Measurements from ENCODE around the gene PTPN6. TPM values are rescaled to one million over a fixed set of nuclear protein-coding genes. Genes with fewer than 3 reads are reported as not detected.

The PTPN6 gene
- total and polyA plus RNA-seq, 4 donors, result 5.7 to 9.3 (median 8.2) TPM

DNA sequence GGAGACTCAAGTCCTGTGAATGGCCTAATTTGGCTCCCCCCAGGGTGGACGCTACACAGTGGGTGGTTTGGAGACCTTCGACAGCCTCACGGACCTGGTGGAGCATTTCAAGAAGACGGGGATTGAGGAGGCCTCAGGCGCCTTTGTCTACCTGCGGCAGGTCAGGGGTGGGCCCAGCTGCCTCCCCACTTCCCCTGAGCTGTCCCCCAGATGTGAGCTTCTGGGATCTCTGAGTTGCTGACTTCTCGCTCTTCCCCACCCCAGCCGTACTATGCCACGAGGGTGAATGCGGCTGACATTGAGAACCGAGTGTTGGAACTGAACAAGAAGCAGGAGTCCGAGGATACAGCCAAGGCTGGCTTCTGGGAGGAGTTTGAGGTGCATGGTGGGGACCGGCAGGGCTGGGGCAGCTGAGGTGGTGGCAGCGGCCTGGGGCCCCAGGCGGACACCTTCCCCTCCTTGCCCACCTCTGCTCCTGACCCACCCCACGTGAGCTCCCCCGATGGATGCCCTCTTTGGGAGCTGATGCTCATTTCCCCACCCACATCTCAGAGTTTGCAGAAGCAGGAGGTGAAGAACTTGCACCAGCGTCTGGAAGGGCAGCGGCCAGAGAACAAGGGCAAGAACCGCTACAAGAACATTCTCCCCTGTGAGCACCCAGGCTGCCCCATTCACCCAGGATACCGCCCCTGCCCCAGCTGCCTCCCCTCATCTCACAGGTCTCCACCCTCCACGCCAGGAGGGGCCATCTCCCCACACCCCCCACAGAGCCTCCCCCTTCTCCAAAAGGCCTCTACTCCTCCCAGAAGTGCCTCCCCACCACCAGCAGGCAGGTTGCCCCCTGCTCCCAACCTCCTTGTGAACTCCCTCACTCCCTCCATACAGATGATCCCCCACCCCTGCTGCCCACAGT, 4.2 kb downstream of the PTPN6 start:
- Histone ChIP-seq H3K9me3 (ENCODE audit: control insufficient read depth, insufficient read depth, low read length) (no peaks in the 10 kb centered on the region), H3K4me1 (ENCODE audit: control insufficient read depth, insufficient read depth, low read length) (peaks cover 37% of the 10 kb centered on the region), H3K36me3 (ENCODE audit: control insufficient read depth, insufficient read depth, low read length) (peaks cover 16% of the 10 kb centered on the region), H3K27me3 (ENCODE audit: control insufficient read depth, insufficient read depth, low read length) (no peaks in the 10 kb centered on the region), H3K27ac (ENCODE audit: low read depth, low read length) (no peak overlapping the region), H3K4me3 (ENCODE audit: low read depth, low read length) (no peak overlapping the region)
- 85% methylated on average over 20 of the region's 22 CpGs for WGBS (ENCODE audit: insufficient coverage)
- DNase-seq (ENCODE audit: low read depth in 4 of 6, low spot score in 6 of 6), result no peak

DNA sequence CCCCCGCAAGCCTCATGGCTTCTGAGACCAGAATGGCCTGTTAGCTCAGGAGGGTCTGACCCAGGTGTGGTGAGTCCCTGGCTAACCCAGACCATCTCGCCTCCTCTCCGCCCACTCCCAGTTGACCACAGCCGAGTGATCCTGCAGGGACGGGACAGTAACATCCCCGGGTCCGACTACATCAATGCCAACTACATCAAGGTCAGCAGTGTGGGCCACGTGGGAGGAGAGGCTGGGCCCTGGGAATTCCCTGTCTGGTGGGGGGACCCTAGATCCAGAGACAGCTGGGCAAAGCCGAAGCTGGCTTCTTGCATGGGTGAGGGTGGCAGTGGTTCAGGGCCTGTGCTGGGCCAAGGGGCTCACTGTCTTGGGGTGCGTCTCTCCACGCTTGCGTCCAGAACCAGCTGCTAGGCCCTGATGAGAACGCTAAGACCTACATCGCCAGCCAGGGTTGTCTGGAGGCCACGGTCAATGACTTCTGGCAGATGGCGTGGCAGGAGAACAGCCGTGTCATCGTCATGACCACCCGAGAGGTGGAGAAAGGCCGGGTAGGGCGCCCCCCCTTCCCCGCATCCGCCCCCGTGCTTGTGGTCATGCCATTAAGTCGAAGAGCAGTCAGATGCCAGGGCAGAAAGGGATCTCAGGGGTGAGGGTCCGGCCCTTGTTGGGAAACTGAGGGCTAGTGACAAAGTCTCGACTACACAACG, 5.0 kb downstream of the PTPN6 start:
- H3K9me3 ChIP-seq (ENCODE audit: control insufficient read depth, insufficient read depth, low read length), result no peaks in the 10 kb centered on the region
- H3K27ac ChIP-seq (ENCODE audit: low read depth, low read length), result no peak overlapping the region
- DNase-seq (ENCODE audit: low read depth in 4 of 6, low spot score in 6 of 6), result no peak
- no peaks in the 10 kb centered on the region for H3K27me3 ChIP-seq (ENCODE audit: control insufficient read depth, insufficient read depth, low read length)
- no peak overlapping the region for H3K4me3 ChIP-seq (ENCODE audit: low read depth, low read length)
- peaks cover 45% of the 10 kb centered on the region for H3K4me1 ChIP-seq (ENCODE audit: control insufficient read depth, insufficient read depth, low read length)
- WGBS (ENCODE audit: insufficient coverage), result 81% methylated on average over 24 of the region's 28 CpGs
- peaks cover 16% of the 10 kb centered on the region for H3K36me3 ChIP-seq (ENCODE audit: control insufficient read depth, insufficient read depth, low read length)

DNA sequence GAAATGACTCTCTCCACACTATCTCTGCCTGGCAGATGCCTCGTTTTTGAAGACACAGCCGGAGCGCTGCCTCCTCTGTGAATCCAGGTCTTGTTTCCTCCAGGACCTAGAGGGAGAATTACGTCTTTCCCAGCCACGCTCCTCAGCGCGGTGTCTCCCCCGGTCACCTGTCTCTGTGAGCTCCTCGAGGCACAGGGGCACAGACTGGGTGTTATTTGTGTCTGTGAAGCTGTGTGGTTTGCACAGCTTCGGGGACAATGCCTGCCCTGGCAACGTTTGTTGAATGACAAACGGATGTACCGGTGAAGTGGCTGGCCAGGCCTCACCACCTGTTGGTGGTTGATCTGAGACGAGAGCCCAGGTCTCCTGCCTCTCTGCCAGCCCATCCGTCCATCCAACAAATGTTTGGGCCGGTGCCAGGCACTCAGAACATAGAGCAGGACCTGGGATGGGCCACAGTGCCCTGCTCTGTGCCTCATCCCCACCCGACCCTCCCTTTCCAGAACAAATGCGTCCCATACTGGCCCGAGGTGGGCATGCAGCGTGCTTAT, 6.1 kb downstream of the PTPN6 start:
- Histone ChIP-seq H3K4me3 (ENCODE audit: low read depth, low read length) (no peak overlapping the region), H3K9me3 (ENCODE audit: control insufficient read depth, insufficient read depth, low read length) (no peaks in the 10 kb centered on the region), H3K4me1 (ENCODE audit: control insufficient read depth, insufficient read depth, low read length) (peaks cover 55% of the 10 kb centered on the region), H3K27ac (ENCODE audit: low read depth, low read length) (no peak overlapping the region), H3K27me3 (ENCODE audit: control insufficient read depth, insufficient read depth, low read length) (no peaks in the 10 kb centered on the region), H3K36me3 (ENCODE audit: control insufficient read depth, insufficient read depth, low read length) (peaks cover 13% of the 10 kb centered on the region)
- WGBS (ENCODE audit: insufficient coverage), result 88% methylated on average over 20 of the region's 20 CpGs
- no peak for DNase-seq (ENCODE audit: low read depth in 4 of 6, low spot score in 6 of 6)

DNA sequence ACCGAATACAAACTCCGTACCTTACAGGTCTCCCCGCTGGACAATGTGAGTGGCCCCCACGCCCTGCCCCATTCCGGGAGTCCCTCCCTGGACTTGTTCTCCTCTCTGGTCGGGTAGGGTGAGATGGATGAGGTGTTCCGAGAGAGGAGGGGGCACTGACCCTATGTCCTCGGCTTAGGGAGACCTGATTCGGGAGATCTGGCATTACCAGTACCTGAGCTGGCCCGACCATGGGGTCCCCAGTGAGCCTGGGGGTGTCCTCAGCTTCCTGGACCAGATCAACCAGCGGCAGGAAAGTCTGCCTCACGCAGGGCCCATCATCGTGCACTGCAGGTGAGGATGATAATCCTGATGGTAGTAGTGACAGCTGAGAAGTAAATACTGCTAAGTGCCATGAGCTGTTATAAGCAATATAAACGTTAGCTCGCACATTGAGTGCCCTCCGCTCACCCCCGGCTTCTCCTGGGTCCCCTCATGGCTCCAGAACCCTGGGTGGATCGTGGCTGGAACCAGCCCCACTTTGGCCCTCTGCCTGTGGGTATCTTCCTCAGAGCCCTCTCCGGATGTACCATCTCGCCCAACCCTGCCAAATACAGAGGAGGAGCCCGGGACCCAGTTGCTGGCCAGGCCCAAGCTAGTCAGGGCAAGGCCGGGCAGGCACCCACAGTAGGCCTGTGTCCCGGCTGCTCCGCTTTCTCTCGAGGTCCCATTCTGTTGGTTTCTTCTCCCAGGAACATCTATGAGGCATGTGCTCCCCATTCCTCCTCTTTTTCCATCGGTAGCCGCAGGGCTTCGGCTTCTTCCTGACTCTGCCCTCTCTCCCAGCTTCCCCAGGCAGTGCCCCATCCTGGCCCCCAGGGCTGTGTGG, 6.8 kb downstream of the PTPN6 start:
- no peak overlapping the region for H3K4me3 ChIP-seq (ENCODE audit: low read depth, low read length)
- H3K36me3 ChIP-seq (ENCODE audit: control insufficient read depth, insufficient read depth, low read length), result peaks cover 12% of the 10 kb centered on the region
- no peaks in the 10 kb centered on the region for H3K27me3 ChIP-seq (ENCODE audit: control insufficient read depth, insufficient read depth, low read length)
- H3K4me1 ChIP-seq (ENCODE audit: control insufficient read depth, insufficient read depth, low read length), result peaks cover 55% of the 10 kb centered on the region
- no peak overlapping the region for H3K27ac ChIP-seq (ENCODE audit: low read depth, low read length)
- WGBS (ENCODE audit: insufficient coverage), result 84% methylated on average over 23 of the region's 28 CpGs
- no peak for DNase-seq (ENCODE audit: low read depth in 4 of 6, low spot score in 6 of 6)
- no peaks in the 10 kb centered on the region for H3K9me3 ChIP-seq (ENCODE audit: control insufficient read depth, insufficient read depth, low read length)

DNA sequence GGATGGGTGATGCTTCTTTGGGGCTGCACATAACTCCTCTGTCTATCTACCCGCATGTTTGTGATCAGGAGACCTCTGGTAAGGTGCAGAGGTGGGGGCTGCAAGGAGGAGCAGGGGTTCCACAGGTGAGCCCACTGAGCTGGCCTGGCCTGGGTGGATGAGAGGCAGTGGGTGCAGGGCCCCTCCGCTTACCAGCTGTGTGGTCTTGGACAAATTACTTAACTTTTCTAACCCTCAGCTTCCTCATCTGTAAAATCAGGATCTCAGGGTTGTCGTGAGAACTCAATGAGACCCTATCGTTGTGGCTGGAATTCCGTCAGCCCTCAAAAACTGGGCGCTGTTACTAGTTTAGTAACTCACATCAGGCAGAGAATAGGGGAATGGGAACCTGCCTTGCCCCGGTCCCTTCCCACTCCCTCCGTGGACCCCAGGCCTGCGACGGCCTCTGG, 7.5 kb downstream of the PTPN6 start:
- 80% methylated on average over 9 of the region's 10 CpGs for WGBS (ENCODE audit: insufficient coverage)
- no peak for DNase-seq (ENCODE audit: low read depth in 4 of 6, low spot score in 6 of 6)
- Histone ChIP-seq H3K4me1 (ENCODE audit: control insufficient read depth, insufficient read depth, low read length) (peaks cover 49% of the 10 kb centered on the region), H3K27ac (ENCODE audit: low read depth, low read length) (no peak overlapping the region), H3K4me3 (ENCODE audit: low read depth, low read length) (no peak overlapping the region), H3K9me3 (ENCODE audit: control insufficient read depth, insufficient read depth, low read length) (no peaks in the 10 kb centered on the region), H3K27me3 (ENCODE audit: control insufficient read depth, insufficient read depth, low read length) (no peaks in the 10 kb centered on the region), H3K36me3 (ENCODE audit: control insufficient read depth, insufficient read depth, low read length) (peaks cover 15% of the 10 kb centered on the region)

DNA sequence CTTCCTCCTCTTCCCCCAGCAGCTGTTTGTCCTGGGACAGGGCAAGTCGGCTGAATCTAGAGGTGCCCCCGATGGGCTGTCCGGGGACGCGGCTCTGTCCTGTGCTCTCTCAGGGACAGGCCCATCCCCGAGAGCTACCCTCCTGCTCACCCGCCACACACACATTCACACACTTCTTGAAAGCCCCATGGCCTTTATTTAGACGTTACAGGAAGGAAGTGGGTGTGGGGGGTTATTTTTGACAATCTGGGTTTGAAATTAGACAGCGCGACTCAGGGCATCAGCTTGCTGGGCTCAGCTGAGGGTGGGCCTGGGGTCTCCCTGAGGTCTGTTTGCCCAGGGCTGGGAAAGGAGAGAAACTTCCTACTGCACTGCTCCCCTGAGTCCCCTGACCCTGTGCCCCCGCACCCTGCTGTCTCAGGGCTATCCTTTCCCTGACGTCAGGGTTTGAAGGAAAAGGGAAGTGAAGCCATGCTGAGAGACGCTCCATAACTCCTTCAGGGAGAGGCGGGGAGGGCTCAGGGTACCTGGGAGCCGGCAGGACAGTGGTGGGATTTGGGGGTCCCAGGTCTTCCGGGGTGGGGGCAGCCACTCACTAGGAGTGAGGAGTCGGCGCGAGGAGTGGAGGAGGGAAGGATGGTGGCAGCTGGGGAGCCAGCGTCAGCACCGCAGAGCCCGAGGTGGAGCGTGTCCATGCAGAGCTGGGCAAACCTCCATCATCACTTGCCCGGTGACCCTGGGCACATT, 8.1 kb downstream of the PTPN6 start:
- WGBS (ENCODE audit: insufficient coverage), result 74% methylated on average over 17 of the region's 24 CpGs
- H3K4me1 ChIP-seq (ENCODE audit: control insufficient read depth, insufficient read depth, low read length), result peaks cover 48% of the 10 kb centered on the region
- DNase-seq (ENCODE audit: low read depth in 4 of 6, low spot score in 6 of 6), result no peak

DNA sequence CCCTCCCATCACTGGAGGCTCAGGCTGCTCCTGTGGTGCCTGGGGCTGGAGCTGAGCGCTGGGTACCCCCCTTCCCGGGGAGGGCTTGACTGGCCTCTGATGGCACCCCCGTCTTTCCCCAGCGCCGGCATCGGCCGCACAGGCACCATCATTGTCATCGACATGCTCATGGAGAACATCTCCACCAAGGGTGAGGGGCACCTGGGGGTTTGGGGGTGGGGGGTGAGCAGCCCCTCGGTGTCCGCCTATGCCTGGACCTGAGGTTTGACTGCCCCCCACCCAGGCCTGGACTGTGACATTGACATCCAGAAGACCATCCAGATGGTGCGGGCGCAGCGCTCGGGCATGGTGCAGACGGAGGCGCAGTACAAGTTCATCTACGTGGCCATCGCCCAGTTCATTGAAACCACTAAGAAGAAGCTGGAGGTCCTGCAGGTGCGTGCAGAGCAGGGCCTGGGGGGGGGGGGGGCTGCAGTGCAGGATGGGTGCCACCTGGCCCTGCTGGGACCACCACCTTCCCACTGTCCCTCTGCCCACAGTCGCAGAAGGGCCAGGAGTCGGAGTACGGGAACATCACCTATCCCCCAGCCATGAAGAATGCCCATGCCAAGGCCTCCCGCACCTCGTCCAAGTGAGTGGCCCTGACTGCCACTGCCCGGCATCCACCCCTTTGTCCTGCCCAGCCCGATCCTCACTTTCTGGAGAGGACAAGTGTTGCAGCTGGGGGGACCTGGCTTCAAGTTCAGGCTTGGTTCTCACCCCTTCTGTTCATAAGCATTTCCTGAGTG, 8.8 kb downstream of the PTPN6 start:
- Histone ChIP-seq H3K27me3 (ENCODE audit: control insufficient read depth, insufficient read depth, low read length) (no peaks in the 10 kb centered on the region), H3K9me3 (ENCODE audit: control insufficient read depth, insufficient read depth, low read length) (no peaks in the 10 kb centered on the region), H3K4me1 (ENCODE audit: control insufficient read depth, insufficient read depth, low read length) (peaks cover 53% of the 10 kb centered on the region), H3K27ac (ENCODE audit: low read depth, low read length) (no peak overlapping the region), H3K4me3 (ENCODE audit: low read depth, low read length) (no peak overlapping the region), H3K36me3 (ENCODE audit: control insufficient read depth, insufficient read depth, low read length) (peaks cover 21% of the 10 kb centered on the region)
- no peak for DNase-seq (ENCODE audit: low read depth in 4 of 6, low spot score in 6 of 6)
- WGBS (ENCODE audit: insufficient coverage), result 90% methylated on average over 20 of the region's 26 CpGs

More for the DNA sequence above, 8.1 kb downstream of the PTPN6 start:
- no peaks in the 10 kb centered on the region for H3K27me3 ChIP-seq (ENCODE audit: control insufficient read depth, insufficient read depth, low read length)
- no peak overlapping the region for H3K27ac ChIP-seq (ENCODE audit: low read depth, low read length)
- peaks cover 15% of the 10 kb centered on the region for H3K36me3 ChIP-seq (ENCODE audit: control insufficient read depth, insufficient read depth, low read length)
- no peaks in the 10 kb centered on the region for H3K9me3 ChIP-seq (ENCODE audit: control insufficient read depth, insufficient read depth, low read length)
- no peak overlapping the region for H3K4me3 ChIP-seq (ENCODE audit: low read depth, low read length)

DNA sequence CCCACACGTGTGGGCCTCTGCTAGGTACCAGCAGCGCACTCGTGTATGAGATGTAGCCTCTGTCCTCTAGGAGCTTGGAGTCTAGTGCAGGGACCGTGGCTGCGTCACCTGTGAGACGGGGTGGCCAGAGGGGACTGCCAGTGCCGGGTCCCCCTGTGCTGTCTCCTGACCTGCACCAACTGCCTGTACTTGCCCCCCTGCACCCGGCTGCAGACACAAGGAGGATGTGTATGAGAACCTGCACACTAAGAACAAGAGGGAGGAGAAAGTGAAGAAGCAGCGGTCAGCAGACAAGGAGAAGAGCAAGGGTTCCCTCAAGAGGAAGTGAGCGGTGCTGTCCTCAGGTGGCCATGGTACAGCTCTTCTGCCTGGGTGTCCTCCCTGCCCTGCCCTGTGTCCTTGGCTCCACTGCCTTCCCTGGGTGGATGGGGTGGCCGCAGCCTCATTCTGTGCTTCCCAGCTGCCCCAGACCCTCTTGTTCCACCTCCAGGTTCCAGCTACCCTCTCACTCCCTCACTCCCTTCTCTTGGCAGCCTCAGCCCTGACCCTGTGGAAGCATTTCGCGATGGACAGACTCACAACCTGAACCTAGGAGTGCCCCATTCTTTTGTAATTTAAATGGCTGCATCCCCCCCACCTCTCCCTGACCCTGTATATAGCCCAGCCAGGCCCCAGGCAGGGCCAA, 9.6 kb downstream of the PTPN6 start:
- Histone ChIP-seq H3K9me3 (ENCODE audit: control insufficient read depth, insufficient read depth, low read length) (no peaks in the 10 kb centered on the region), H3K27ac (ENCODE audit: low read depth, low read length) (peak overlapping the region; percentile 25), H3K27me3 (ENCODE audit: control insufficient read depth, insufficient read depth, low read length) (no peaks in the 10 kb centered on the region), H3K4me1 (ENCODE audit: control insufficient read depth, insufficient read depth, low read length) (peaks cover 53% of the 10 kb centered on the region), H3K36me3 (ENCODE audit: control insufficient read depth, insufficient read depth, low read length) (peaks cover 23% of the 10 kb centered on the region), H3K4me3 (ENCODE audit: low read depth, low read length) (no peak overlapping the region)
- no peak for DNase-seq (ENCODE audit: low read depth in 4 of 6, low spot score in 6 of 6)
- 79% methylated on average over 13 of the region's 13 CpGs for WGBS (ENCODE audit: insufficient coverage)

Measured in spinal cord (tissue), 10 donors.